Fibroblast of gingiva (primary cell): ENCODE measurements around the gene BAHCC1.
A peak's percentile ranks its signal among the peaks of the same experiment; 100 is the strongest.

Experiments used
- DNase-seq: peaks from one replicate; pipeline ENCODE4 v3.0.0-alpha.2; 2011; ENCODE audit warnings: low read depth

BAHCC1 gene

GRCh38 chr17:81514739-81515529, 119.7 kb downstream of the BAHCC1 start:
- peak; percentile 79 for DNase-seq

- no peak for DNase-seq
These were observed 120.3 kb downstream of the BAHCC1 start for GRCh38 chr17:81515530-81516041.
